Skeletal muscle satellite cell (primary cell): ENCODE data around the gene PRR7.
"Not testable (repeated sequence)": the region's sequence is repeated elsewhere in the genome, so short reads cannot be mapped to it uniquely, and the experiment has no call there.

Experiments used
- H3K27me3 ChIP-seq: 2 replicates; pipeline ENCODE4 v1.7.0; 2013; ENCODE audit warnings: low read length; ENCODE audit not compliant: control insufficient read depth, insufficient read depth
- H3K36me3 ChIP-seq: 2 replicates; pipeline ENCODE4 v1.7.0; 2013; ENCODE audit warnings: mild to moderate bottlenecking, control low read depth, low read length; ENCODE audit not compliant: insufficient read depth
- H3K4me1 ChIP-seq: 2 replicates; pipeline ENCODE4 v1.7.0; 2013; ENCODE audit warnings: low read length; ENCODE audit not compliant: control insufficient read depth, insufficient read depth
- H3K4me2 ChIP-seq: 2 replicates; pipeline ENCODE4 v1.7.0; 2013; ENCODE audit warnings: mild to moderate bottlenecking, low read length
- H3K4me3 ChIP-seq: 2 replicates; pipeline ENCODE4 v1.7.0; 2013; ENCODE audit warnings: low read length
- H3K9ac ChIP-seq: 2 replicates; pipeline ENCODE4 v1.7.0; 2013; ENCODE audit warnings: mild to moderate bottlenecking, low read depth, low read length, moderate library complexity
- H3K9me3 ChIP-seq: replicated peaks from 2 replicates; pipeline ENCODE4 v1.7.0; 2013; ENCODE audit warnings: mild to moderate bottlenecking, control low read depth, low read length

PRR7 gene

DNA sequence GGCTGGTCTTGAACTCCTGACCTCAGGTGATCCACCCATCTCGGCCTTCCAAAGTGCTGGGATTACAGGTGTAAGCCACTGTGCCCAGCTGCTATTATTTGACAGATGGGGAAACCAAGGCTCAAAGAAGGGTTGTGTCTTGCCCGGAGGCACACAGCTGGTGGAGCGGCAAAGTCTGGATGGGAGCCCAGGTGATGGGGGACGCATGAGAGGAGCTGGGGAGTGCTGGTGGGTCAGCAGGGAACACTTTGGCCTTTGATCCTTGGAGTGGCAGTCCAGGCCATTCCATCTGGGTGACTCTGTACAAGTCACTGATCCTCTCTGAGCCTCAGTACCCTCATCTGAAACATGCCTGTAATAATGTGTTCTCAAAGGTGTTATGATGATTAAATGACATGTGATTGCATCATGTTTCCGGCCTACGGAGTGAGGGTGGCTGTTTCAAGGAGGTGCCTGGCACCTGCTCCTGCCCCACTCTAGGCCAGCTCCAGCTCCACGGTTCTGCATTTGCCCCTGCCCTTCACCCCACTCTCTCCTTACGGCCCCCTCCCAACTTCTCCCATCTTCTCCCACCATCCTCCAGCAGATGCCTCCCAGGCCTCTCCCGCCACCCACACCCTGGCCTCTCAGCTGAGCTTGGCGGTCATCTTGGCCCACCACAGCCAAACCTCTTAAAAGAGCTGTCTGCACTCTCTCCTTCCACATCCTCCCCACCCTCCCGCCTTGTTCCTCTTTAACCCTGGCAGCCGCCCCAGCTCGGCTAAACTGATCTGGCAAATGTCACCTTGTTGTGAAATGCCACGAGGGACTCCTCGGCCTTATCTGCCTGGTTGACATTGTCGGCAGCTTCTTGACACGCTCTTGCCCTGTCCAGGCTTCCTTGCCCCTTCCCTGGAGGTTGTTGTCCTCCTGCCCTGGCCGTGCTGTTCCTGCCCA lies 32.4 kb downstream of the PRR7 start:
- no peaks in the 10 kb centered on the region for H3K9me3 ChIP-seq

DNA sequence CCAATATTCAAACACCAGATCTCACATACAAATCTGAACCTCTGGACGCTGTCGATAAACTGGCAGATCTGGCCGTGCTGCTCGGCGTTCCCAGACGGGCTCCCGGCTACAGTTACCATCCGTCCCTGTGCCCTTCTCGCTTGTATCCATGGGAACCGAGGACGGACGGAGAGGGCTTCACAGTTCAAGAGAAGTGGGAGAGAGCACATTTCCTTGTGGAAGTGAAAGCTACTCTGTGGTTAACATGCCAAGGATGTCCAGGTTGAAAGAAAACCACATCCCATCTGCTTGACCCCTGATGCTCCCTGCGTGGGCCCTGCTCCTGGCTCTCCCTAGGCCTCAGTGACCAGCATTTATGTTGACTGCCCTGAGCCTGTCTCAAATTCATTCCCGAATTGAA lies 33.2 kb downstream of the PRR7 start:
- H3K9me3 ChIP-seq, result no peaks in the 10 kb centered on the region
- peaks cover 33% of the 10 kb centered on the region for H3K4me1 ChIP-seq
- H3K4me3 ChIP-seq, result no peak overlapping the region
- H3K27me3 ChIP-seq, result no peaks in the 10 kb centered on the region
- H3K4me2 ChIP-seq, result no peak overlapping the region
- peaks cover 38% of the 10 kb centered on the region for H3K36me3 ChIP-seq
- H3K9ac ChIP-seq, result no peak overlapping the region

More for the DNA sequence above, 32.4 kb downstream of the PRR7 start:
- no peak overlapping the region for H3K4me3 ChIP-seq
- H3K36me3 ChIP-seq, result peaks cover 30% of the 10 kb centered on the region
- no peak overlapping the region for H3K4me2 ChIP-seq
- H3K27me3 ChIP-seq, result no peaks in the 10 kb centered on the region
- no peak overlapping the region for H3K9ac ChIP-seq
- peaks cover 30% of the 10 kb centered on the region for H3K4me1 ChIP-seq

DNA sequence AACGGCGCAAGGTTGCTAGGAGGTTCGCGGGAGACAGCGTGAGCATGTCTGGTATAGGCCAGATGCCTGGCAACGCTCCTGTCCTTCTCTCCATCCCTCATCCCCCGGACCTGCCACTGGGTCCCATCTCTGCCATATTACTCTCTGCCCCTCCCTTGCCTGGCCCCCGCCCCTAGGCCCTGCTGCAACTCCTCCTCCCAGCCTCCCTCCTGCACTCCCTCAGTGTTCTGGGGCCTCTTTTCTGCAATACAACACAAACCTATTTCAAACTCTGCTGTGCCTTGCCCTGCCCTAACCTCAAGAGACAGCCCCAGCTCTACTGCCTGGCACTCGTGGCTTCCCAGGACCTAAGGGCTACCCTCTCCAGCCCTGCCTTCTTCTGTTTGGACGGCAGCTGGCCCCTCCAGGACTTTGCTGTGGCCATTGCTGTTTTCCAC lies 35.8 kb downstream of the PRR7 start:
- peaks cover 61% of the 10 kb centered on the region for H3K36me3 ChIP-seq
- peaks cover 28% of the 10 kb centered on the region for H3K4me1 ChIP-seq
- H3K9ac ChIP-seq, result no peak overlapping the region
- H3K27me3 ChIP-seq, result no peaks in the 10 kb centered on the region
- no peak overlapping the region for H3K4me3 ChIP-seq
- no peaks in the 10 kb centered on the region for H3K9me3 ChIP-seq
- H3K4me2 ChIP-seq, result no peak overlapping the region

DNA sequence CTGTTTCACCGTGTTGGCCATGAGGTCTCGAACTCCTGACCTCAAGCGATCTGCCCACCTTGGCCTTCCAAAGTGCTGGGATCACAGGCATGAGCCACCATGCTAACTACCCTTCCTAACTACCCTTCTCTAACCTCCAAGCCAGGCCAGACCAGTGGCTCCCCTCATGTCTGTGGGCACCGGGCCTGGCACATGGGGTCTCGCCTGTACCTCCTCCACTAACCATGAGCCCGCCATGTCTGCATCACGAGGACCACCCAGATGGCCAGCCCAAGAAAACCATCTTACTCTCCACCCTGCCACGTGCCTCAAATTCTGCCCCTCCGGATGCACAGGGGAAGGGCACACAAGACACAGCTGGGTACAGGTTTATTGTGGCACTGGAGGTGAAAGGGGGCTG lies 36.4 kb downstream of the PRR7 start:
- no peaks in the 10 kb centered on the region for H3K27me3 ChIP-seq
- H3K9ac ChIP-seq, result no peak overlapping the region
- H3K4me1 ChIP-seq, result peaks cover 28% of the 10 kb centered on the region
- H3K4me2 ChIP-seq, result no peak overlapping the region
- no peak overlapping the region for H3K4me3 ChIP-seq
- no peaks in the 10 kb centered on the region for H3K9me3 ChIP-seq
- peaks cover 68% of the 10 kb centered on the region for H3K36me3 ChIP-seq

DNA sequence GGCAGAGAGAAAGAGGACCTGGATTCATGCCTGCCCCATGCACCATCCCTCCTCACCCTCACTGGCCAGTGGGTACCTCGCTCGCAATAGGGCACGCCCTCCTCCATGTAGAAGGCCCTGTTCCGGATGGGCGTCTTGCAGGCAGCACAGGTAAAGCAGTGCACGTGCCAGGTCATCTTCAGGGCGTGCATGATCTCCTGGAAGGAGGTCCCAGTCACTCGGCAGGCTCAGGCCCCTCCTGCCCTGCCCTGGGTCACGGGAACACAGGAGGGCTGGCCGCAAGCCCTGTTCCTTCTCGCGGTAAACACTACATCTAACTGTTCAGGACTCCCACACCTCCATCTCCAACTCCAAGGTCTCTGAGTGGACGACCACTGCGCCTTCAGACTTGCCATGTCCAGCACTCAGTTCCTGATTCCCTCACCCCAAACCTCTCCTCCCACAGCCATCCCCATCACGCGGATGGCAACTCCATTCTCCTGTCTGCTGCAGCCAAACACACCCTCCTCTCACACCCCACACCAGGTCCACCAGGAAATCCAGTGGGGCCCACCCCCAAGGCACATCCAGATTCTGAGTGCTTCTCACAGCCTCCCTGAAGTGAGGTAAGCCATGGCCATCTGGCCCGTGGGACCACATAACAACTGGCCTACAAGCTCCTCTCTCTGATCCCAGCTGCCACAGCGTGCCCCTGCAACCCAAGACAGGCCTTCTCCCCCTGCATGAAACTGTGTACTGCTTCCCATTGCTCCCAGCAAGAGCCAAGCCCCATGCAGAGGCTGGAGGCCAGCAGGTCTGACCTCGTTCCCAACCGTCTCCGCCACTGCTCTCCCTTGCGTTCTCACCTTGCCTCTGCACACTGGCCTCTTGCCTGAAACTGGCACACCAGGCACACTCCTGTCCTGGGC lies 37.6 kb downstream of the PRR7 start:
- peak overlapping the region; percentile 23 for H3K9ac ChIP-seq
- peaks cover 71% of the 10 kb centered on the region for H3K36me3 ChIP-seq
- no peaks in the 10 kb centered on the region for H3K27me3 ChIP-seq

DNA sequence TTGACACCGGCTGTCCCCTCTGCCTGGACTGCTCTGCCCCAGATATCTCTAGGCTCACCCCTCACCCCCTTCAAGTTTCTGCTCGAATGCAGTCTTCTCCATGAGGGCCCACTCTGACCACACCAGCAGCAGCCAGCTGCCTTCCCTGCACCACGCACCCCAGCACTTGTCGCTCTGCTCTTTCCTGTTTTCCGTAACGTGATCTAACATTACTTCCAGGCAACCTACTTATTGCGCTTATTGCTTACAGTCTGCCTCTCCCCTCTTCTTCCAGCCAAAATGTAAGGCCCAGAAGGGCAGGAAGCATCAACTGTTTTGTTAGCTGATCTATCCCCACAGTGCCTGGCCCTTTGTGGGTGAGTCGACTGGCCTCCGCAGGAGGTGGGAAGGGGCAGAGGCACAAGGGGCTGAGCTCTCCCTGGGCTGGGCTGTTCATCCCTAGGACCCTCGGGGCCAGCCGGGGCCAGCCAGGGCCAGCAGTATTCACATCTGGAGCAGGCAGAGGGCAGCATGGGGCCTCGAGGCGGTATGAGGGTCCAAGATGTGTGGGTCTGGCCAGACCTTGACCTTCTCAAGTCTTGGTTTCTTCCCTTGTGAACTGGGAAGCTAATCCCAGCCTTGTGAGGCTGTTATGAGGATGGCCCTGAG lies 38.4 kb downstream of the PRR7 start:
- Histone ChIP-seq H3K4me1 (peaks cover 20% of the 10 kb centered on the region), H3K27me3 (no peaks in the 10 kb centered on the region), H3K9me3 (no peaks in the 10 kb centered on the region), H3K4me2 (no peak overlapping the region), H3K4me3 (no peak overlapping the region), H3K36me3 (peaks cover 77% of the 10 kb centered on the region), H3K9ac (peak overlapping the region; percentile 23)

More for the DNA sequence above, 37.6 kb downstream of the PRR7 start:
- Histone ChIP-seq H3K9me3 (no peaks in the 10 kb centered on the region), H3K4me3 (no peak overlapping the region), H3K4me1 (peaks cover 23% of the 10 kb centered on the region), H3K4me2 (no peak overlapping the region)

DNA sequence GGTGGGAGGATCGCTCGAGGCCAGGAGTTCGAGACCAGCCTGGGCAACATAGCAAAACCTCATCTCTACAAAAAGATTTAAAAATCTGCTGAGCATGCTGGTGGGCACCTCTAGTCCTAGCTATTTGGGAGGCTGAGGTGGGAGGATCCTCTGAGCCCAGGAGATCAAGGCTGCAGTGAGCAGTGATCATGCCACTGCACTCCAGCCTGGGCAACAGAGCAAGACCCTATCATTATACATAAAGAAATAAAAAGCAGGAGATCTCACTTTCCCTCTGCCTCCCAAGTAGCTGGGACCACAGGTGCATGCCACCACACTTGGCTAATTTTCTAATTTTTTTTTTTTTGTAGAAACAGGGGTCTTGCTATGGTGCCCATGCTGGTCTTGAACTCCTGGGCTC lies 39.1 kb downstream of the PRR7 start:
- Histone ChIP-seq H3K4me1 (peaks cover 19% of the 10 kb centered on the region), H3K36me3 (peaks cover 84% of the 10 kb centered on the region), H3K9ac (peak overlapping the region; percentile 23)
- not testable (repeated sequence) for H3K4me2 ChIP-seq, H3K4me3 ChIP-seq, H3K27me3 ChIP-seq, H3K9me3 ChIP-seq

DNA sequence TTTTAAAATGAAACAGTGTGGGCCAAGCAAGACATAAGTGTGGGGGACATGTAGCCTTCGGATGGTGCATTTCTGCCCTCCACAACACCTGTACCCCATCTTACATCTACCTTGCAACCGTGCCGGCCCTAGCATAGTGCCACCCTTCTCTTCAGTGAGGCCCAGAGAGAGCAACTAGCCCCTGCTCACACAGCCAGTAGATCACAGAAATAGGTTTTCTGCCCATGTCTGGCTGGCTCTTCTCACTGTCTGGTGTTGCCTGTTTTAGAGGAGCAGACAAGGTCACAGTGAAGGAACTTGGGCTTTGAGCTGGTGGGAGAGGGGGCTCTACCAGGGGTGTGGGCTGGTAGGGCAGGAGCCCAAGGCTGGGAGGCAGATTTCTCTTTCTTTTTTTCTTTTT lies 39.6 kb downstream of the PRR7 start:
- Histone ChIP-seq H3K9me3 (no peaks in the 10 kb centered on the region), H3K36me3 (peaks cover 89% of the 10 kb centered on the region), H3K4me1 (peaks cover 24% of the 10 kb centered on the region), H3K4me3 (no peak overlapping the region), H3K4me2 (no peak overlapping the region), H3K9ac (peak overlapping the region; percentile 1), H3K27me3 (no peaks in the 10 kb centered on the region)

DNA sequence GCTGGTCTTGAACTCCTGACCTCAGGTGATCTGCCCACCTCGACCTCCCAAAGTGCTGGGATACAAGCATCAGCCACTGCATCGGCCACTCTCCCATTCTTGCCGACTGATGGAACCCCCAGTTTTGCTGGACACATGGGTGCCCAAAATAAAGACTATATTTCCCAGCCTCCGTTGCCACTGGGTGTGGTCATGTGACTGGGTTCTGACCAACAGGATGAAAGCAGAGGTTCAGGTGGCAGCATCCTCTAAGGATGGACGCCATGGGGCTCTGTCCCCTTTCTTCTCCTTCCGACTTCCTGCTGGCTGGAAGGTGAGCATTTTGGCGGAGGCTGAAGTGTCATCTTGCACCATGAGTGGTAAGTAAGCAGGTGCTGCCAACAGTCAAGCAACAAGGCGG lies 40.5 kb downstream of the PRR7 start:
- Histone ChIP-seq H3K4me1 (peaks cover 22% of the 10 kb centered on the region), H3K36me3 (peaks cover 92% of the 10 kb centered on the region)

DNA sequence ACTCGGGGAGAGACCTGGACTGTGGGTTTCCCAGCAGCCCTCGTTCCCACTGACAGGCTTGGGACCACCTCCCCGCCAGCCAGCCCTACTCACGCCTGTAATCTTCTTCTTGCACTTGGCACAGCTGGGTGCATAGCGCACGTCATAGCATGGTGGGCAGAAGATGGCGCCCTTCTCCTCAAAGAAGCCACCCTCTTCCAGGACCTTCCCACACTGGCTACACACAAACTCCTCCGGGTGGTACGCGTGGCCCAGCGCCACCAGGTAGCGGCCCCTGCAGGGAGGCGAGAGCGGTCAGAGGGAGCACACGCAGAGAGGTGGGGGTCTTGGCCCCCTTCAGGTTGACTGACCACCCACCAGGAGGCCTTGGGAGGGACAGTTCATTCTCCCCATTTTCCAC lies 41.4 kb downstream of the PRR7 start:
- no peaks in the 10 kb centered on the region for H3K27me3 ChIP-seq
- H3K36me3 ChIP-seq, result peaks cover 94% of the 10 kb centered on the region

More for the DNA sequence above, 40.5 kb downstream of the PRR7 start:
- Histone ChIP-seq H3K27me3 (no peaks in the 10 kb centered on the region), H3K4me3 (no peak overlapping the region), H3K4me2 (no peak overlapping the region), H3K9ac (no peak overlapping the region), H3K9me3 (no peaks in the 10 kb centered on the region)

DNA sequence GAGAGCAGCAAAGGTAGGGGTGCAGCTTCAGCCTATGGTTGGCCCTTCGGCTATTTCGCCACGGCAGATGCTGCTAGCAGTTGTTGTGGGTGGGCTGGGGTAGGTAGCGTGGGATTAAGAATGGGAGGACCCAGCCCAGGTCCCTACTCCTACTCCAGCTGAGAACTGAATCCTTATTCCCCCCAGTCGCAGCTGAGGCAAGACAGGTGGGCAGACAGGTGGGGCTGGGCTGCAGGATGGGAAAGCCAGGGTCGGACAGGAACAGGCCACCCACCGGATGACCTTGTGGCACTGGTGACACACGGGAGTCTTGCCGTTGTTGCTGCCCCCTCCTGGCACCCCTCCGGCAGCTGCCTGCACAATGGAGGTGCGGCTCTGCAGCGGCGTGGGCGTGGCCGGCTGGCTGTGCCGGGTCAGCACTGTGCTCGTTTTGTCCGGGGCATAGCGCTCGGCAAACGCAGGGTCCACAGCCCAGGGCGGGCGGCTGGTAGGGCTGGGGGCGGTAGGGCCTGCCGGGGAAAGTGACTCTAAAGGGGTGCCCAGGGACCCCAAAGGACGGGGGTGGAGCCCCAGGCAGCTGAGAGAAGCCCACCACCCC lies 42.6 kb downstream of the PRR7 start:
- Histone ChIP-seq H3K27me3 (no peaks in the 10 kb centered on the region), H3K9me3 (no peaks in the 10 kb centered on the region), H3K4me3 (no peak overlapping the region), H3K4me2 (no peak overlapping the region), H3K4me1 (peaks cover 43% of the 10 kb centered on the region), H3K9ac (no peak overlapping the region), H3K36me3 (peaks cover 94% of the 10 kb centered on the region)

More for the DNA sequence above, 41.4 kb downstream of the PRR7 start:
- no peak overlapping the region for H3K4me2 ChIP-seq
- no peak overlapping the region for H3K4me3 ChIP-seq
- H3K4me1 ChIP-seq, result peaks cover 30% of the 10 kb centered on the region
- H3K9ac ChIP-seq, result no peak overlapping the region
- no peaks in the 10 kb centered on the region for H3K9me3 ChIP-seq
